GM23248 (cell line): ENCODE measurements around the gene TNFRSF4. TPM values are rescaled to one million over a fixed set of nuclear protein-coding genes. Genes with fewer than 3 reads are reported as not detected.

Experiments used
- DNase-seq: peaks from one replicate; pipeline ENCODE4 v3.0.0-alpha.2; 2015
- H2AFZ ChIP-seq: fragments of 200-600 bp; sonication (generic); 2 replicates; pipeline ENCODE4 v1.6.1; 2016; ENCODE audit warnings: antibody characterized with exemption
- H3F3A ChIP-seq: fragments of 200-600 bp; sonication (generic); 2 replicates; pipeline ENCODE4 v1.6.1; 2016; ENCODE audit warnings: mild to moderate bottlenecking, antibody characterized with exemption, mixed run types; ENCODE audit not compliant: insufficient read depth
- H3K27ac ChIP-seq: fragments of 200-600 bp; sonication (generic); 2 replicates; pipeline ENCODE4 v1.5.1; 2016; ENCODE audit warnings: mild to moderate bottlenecking
- H3K27me3 ChIP-seq: fragments of 200-600 bp; sonication (generic); replicated peaks from 2 replicates; pipeline ENCODE4 v1.6.1; 2016; ENCODE audit warnings: mild to moderate bottlenecking; ENCODE audit not compliant: insufficient read depth
- H3K36me3 ChIP-seq: fragments of 200-600 bp; sonication (generic); 2 replicates; pipeline ENCODE4 v1.6.1; 2016; ENCODE audit warnings: low read depth, mild to moderate bottlenecking
- H3K4me1 ChIP-seq: fragments of 200-600 bp; sonication (generic); 2 replicates; pipeline ENCODE4 v1.6.1; 2016; ENCODE audit warnings: mild to moderate bottlenecking; ENCODE audit not compliant: insufficient read depth
- H3K4me2 ChIP-seq: fragments of 200-600 bp; sonication (generic); one replicate; pipeline ENCODE4 v1.6.1; 2016; ENCODE audit warnings: mild to moderate bottlenecking; ENCODE audit not compliant: unreplicated experiment
- H3K4me3 ChIP-seq: fragments of 200-600 bp; sonication (generic); 2 replicates; pipeline ENCODE4 v1.5.1; 2016; ENCODE audit warnings: mild to moderate bottlenecking
- H3K79me2 ChIP-seq: fragments of 200-600 bp; sonication (generic); 2 replicates; pipeline ENCODE4 v1.6.1; 2016; ENCODE audit warnings: mild to moderate bottlenecking; ENCODE audit not compliant: insufficient read depth
- H3K9ac ChIP-seq: fragments of 200-600 bp; sonication (generic); 2 replicates; pipeline ENCODE4 v1.6.1; 2016; ENCODE audit warnings: mild to moderate bottlenecking
- H3K9me2 ChIP-seq: fragments of 200-600 bp; sonication (generic); 2 replicates; pipeline ENCODE4 v1.6.1; 2016; ENCODE audit warnings: mixed run types, mild to moderate bottlenecking, moderate library complexity; ENCODE audit not compliant: insufficient read depth
- H3K9me3 ChIP-seq: fragments of 200-600 bp; sonication (generic); one replicate; pipeline ENCODE4 v1.6.1; 2017; ENCODE audit warnings: low read depth
- H4K20me1 ChIP-seq: fragments of 200-600 bp; sonication (generic); 2 replicates; pipeline ENCODE4 v1.6.0; 2016; ENCODE audit not compliant: insufficient read depth
- EZH2 ChIP-seq: fragments of 200-600 bp; sonication (generic); IDR thresholded peaks from 2 replicates; pipeline ENCODE4 v1.6.1; 2018; ENCODE audit warnings: antibody characterized with exemption, mild to moderate bottlenecking; ENCODE audit not compliant: insufficient read depth, poor library complexity, severe bottlenecking
- EZH2phosphoT487 ChIP-seq: fragments of 200-600 bp; sonication (generic); IDR thresholded peaks from 2 replicates; pipeline ENCODE4 v1.6.1; 2018; ENCODE audit warnings: antibody characterized with exemption, moderate library complexity, mild to moderate bottlenecking, low read depth; ENCODE audit not compliant: insufficient read depth
- WGBS, 2 experiments: methylation state at CpG; one replicate each; pipeline ENCODE4 v1.1.6; 2015 to 2017; ENCODE audit warnings: low lambda C conversion rate in 2 of 2, low coverage in 1 of 2; ENCODE audit errors: missing lambda C conversion rate in 2 of 2; 5-methylcytosine and 5-hydroxymethylcytosine counted together
- in situ Hi-C: fragments of 300-500 bp; cut with MboI; formaldehyde crosslinking; loops from 2 replicates; pipeline ENCODE4 v1.15.0; 2020
- polyA plus RNA-seq: library from polyadenylated mRNA; unstranded; fragments of >200 nt; fragmentation: Nextera tagmentation; extraction: Ambion mirVana; gene quantifications from 2 replicates; pipeline ENCODE4 v1.2.1, GENCODE V29; 2016
- total RNA-seq: library from RNA; depleted of rRNA; stranded (reverse); fragments of >200 nt; shearing (Covaris generic); gene quantifications from 2 replicates; pipeline ENCODE4 v1.2.3, GENCODE V29; 2014

Gene TNFRSF4
- total and polyA plus RNA-seq, 2 experiments from 2014 or later = not detected

DNA sequence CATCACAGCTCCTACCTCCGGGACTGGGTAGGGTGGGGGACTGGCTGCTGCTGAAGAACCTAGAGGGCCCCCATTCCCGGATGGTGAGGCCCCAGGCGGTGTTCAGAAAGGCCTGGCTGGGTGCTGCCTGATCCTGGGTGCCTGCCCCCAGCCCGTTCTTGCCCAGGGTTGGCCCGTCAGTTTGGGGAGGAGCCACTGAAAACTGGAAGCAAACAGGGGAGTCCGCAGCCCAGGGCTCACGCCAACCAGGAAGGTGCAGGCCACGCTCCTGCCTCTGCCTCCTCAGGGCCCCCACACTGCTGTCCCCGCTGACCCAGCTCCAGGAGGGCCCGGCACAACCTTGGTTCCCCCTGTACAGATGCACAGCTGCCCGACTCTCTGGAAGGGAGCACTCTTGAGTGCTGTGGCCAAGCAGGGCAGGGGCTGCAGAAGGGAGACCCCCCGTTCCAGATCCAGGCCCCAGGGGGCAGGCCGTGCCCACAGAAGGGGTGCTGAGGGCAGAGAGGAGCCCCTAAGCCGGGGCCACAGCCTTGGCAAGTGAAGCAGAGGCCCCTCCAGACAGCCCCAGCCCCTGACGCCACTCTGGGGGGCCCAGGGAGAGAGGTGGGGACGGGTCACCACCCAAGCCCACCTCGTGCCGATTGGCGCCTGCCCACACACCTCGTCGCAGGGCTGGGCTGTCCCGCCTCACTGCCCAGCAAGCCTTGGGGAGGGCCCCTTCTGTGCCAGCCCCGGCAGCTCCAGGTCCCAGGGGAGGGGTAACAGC, 27.1 kb upstream of the TNFRSF4 start:
- Histone ChIP-seq H3K27me3 (no peaks in the 10 kb centered on the region), H4K20me1 (no peaks in the 10 kb centered on the region), H3K4me3 (no peak overlapping the region), H3K27ac (no peak overlapping the region), H3K9me2 (no peaks in the 10 kb centered on the region), H3K9ac (no peak overlapping the region), H3K4me1 (no peaks in the 10 kb centered on the region), H3K79me2 (no peaks in the 10 kb centered on the region), H3F3A (no peaks in the 10 kb centered on the region), H3K9me3 (no peaks in the 10 kb centered on the region), H3K4me2 (no peak overlapping the region), H2AFZ (no peak overlapping the region), H3K36me3 (no peaks in the 10 kb centered on the region)
- TF ChIP-seq EZH2 (no peak), EZH2phosphoT487 (no peak)
- in situ Hi-C loops = no loop called here
- DNase-seq = peak; percentile 38
- WGBS, 2 experiments = 39 to 56% methylated on average over 19 to 22 of the region's 23 CpGs

DNA sequence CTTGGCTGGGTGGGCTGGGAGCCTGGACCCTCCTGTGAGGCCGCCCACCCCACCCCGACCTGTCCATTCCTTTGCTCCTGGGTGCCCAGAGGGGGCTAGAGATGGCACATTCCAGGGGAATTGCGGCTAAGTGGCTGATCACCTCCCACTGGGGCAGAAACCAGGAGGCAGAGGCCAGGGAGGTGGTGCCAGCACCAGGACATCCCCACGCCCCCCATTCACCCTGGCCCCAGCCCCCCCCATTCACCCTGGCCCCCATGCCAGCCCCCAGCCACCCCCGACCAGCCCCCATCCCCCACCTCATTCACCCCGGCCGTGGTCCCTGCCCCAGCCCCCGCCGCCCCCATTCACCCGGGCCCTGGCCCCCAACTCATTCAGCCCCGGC, 26.4 kb upstream of the TNFRSF4 start:
- no peaks in the 10 kb centered on the region for H3K27me3 ChIP-seq
- no peak overlapping the region for H2AFZ ChIP-seq
- H3K9me2 ChIP-seq = no peaks in the 10 kb centered on the region
- no peaks in the 10 kb centered on the region for H3K36me3 ChIP-seq
- H3K4me2 ChIP-seq = no peak overlapping the region
- H3K79me2 ChIP-seq = no peaks in the 10 kb centered on the region
- H3K27ac ChIP-seq = no peak overlapping the region
- H3K9me3 ChIP-seq = no peaks in the 10 kb centered on the region
- TF ChIP-seq EZH2phosphoT487 (no peak), EZH2 (no peak)
- DNase-seq = no peak
- H3F3A ChIP-seq = no peaks in the 10 kb centered on the region
- H3K4me1 ChIP-seq = no peaks in the 10 kb centered on the region
- 7 to 42% methylated on average over 2 to 11 of the region's 11 CpGs for WGBS, 2 experiments
- no peak overlapping the region for H3K9ac ChIP-seq
- no peak overlapping the region for H3K4me3 ChIP-seq
- in situ Hi-C loops = no loop called here
- H4K20me1 ChIP-seq = no peaks in the 10 kb centered on the region

DNA sequence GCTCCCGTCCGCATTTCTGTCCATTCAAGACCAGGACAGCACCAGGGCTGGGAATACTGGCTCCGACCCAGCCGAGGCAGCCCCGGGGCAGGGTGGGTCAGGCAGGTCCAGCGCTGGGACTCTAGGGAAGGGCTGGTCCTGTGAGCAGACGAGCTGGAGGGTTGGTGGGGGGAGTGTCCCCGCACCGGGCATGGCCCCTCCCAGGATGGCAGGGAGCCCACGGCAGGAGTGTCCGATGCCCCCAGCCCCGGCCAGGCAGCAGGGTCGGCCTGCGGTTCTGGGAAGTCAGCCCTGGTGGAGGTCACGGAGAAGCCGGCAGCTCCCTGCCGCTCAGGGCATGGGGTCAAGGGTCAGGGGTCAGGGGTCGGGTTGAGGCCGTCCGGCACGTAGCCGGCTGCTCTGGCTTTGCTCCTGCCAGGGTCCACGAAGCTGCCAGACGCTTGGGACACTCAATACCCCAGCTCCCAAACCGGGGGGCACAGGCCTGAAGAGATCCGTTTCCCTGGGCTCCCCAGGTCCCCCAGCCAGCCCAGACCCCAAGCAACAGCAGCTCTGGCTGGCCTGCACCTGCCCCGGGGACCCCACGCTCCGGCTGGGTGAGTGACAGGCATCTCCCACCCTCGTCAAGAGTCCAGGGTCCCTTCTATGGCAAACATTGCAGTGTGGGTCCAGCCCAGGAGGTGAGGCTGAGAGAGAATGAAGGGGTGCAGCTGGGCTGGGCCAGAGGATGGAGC, 25.8 kb upstream of the TNFRSF4 start:
- no peak overlapping the region for H2AFZ ChIP-seq
- DNase-seq = peak; percentile 30

DNA sequence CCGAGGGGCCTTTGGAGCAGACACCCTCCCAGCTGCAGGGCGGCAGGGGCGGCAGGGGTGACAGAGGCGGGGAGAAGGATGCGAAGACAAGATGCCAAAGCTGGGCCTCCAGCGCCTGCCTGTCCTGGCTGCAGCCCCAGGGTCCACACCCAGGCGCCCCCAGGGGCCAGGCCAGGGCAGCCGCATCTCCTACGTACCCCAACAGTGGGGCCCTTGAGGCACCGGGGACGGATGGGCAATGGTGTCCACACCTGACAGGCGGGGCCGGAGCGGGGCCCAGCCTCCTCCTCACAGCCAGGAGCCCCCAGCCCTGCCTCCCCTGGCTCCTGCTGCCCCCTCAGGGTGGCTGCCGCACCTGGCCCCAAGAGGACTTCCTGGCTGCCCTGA, 25.3 kb upstream of the TNFRSF4 start:
- 34 to 36% methylated on average over 8 to 15 of the region's 15 CpGs for WGBS, 2 experiments
- in situ Hi-C loops = no loop called here
- no peak for DNase-seq

More for the DNA sequence above, 25.8 kb upstream of the TNFRSF4 start:
- no peaks in the 10 kb centered on the region for H3F3A ChIP-seq
- H3K36me3 ChIP-seq = no peaks in the 10 kb centered on the region
- in situ Hi-C loops = no loop called here
- WGBS, 2 experiments = 22 to 24% methylated on average over 20 to 29 of the region's 30 CpGs
- TF ChIP-seq EZH2phosphoT487 = no peak
- TF ChIP-seq EZH2 = no peak
- no peaks in the 10 kb centered on the region for H3K79me2 ChIP-seq
- H3K9me2 ChIP-seq = no peaks in the 10 kb centered on the region
- no peaks in the 10 kb centered on the region for H4K20me1 ChIP-seq
- no peak overlapping the region for H3K9ac ChIP-seq
- H3K4me3 ChIP-seq = no peak overlapping the region
- H3K4me2 ChIP-seq = no peak overlapping the region
- H3K27ac ChIP-seq = no peak overlapping the region
- no peaks in the 10 kb centered on the region for H3K27me3 ChIP-seq
- H3K4me1 ChIP-seq = no peaks in the 10 kb centered on the region
- H3K9me3 ChIP-seq = no peaks in the 10 kb centered on the region

More for the DNA sequence above, 25.3 kb upstream of the TNFRSF4 start:
- H3K9me2 ChIP-seq = no peaks in the 10 kb centered on the region
- H3K9ac ChIP-seq = no peak overlapping the region
- no peak overlapping the region for H3K27ac ChIP-seq
- H2AFZ ChIP-seq = no peak overlapping the region
- peaks cover 4% of the 10 kb centered on the region; the same call in 1 of the 2 replicates for H3K79me2 ChIP-seq
- H3K9me3 ChIP-seq = no peaks in the 10 kb centered on the region
- H3K4me2 ChIP-seq = no peak overlapping the region
- no peaks in the 10 kb centered on the region for H4K20me1 ChIP-seq
- TF ChIP-seq EZH2phosphoT487 = no peak
- no peak for TF ChIP-seq EZH2
- no peaks in the 10 kb centered on the region for H3K36me3 ChIP-seq
- no peaks in the 10 kb centered on the region for H3K27me3 ChIP-seq
- no peaks in the 10 kb centered on the region for H3F3A ChIP-seq
- H3K4me3 ChIP-seq = no peak overlapping the region
- H3K4me1 ChIP-seq = no peaks in the 10 kb centered on the region
